Measurements from ENCODE around the gene SLC40A1. TPM values are rescaled to one million over a fixed set of nuclear protein-coding genes. Genes with fewer than 3 reads are reported as not detected.

SLC40A1 gene
- total and polyA plus RNA-seq, 2 donors from 2014 or later = 45.8 to 78.4 TPM

- FAIRE-seq (no peak), DNase-seq (no peak)
- Histone ChIP-seq H3K27ac (ENCODE audit: low read depth in 2 of 2, low read length in 2 of 2) (no peak overlapping the region), H3K4me1 (ENCODE audit: control insufficient read depth in 2 of 3, insufficient read depth in 2 of 3, low read depth in 1 of 3, low read length in 3 of 3) (no peaks in the 10 kb centered on the region), H3K9ac (ENCODE audit: low read length in 3 of 3) (no peak overlapping the region), H3K4me3 (ENCODE audit: low read length in 3 of 3) (no peak overlapping the region), H3K36me3 (ENCODE audit: control insufficient read depth in 2 of 3, insufficient read depth in 3 of 3, low read length in 3 of 3) (no peaks in the 10 kb centered on the region), H3K9me3 (ENCODE audit: control insufficient read depth in 2 of 3, insufficient read depth in 1 of 3, low read length in 3 of 3) (no peaks in the 10 kb centered on the region), H3K27me3 (ENCODE audit: control insufficient read depth, insufficient read depth, low read length) (no peaks in the 10 kb centered on the region)
- intact Hi-C loops (cut with DNase I) = no loop called here
- TF ChIP-seq CTCF (IDR thresholded peaks at IDR 0.05; ENCODE audit: borderline replicate concordance, extremely low read depth, insufficient read depth) = no peak
These were observed 48.4 kb upstream of the SLC40A1 start for GRCh38 chr2:189628817-189629530.

GRCh38 chr2:189627789-189628188, 47.2 kb upstream of the SLC40A1 start:
- intact Hi-C loops (cut with DNase I) = no loop called here
- no peak for FAIRE-seq
- Histone ChIP-seq H3K36me3 (ENCODE audit: control insufficient read depth in 2 of 3, insufficient read depth in 3 of 3, low read length in 3 of 3) (no peaks in the 10 kb centered on the region), H3K27ac (ENCODE audit: low read depth in 2 of 2, low read length in 2 of 2) (no peak overlapping the region), H3K27me3 (ENCODE audit: control insufficient read depth, insufficient read depth, low read length) (no peaks in the 10 kb centered on the region), H3K9me3 (ENCODE audit: control insufficient read depth in 2 of 3, insufficient read depth in 1 of 3, low read length in 3 of 3) (no peaks in the 10 kb centered on the region), H3K4me3 (ENCODE audit: low read length in 3 of 3) (no peak overlapping the region), H3K9ac (ENCODE audit: low read length in 3 of 3) (no peak overlapping the region), H3K4me1 (ENCODE audit: control insufficient read depth in 2 of 3, insufficient read depth in 2 of 3, low read depth in 1 of 3, low read length in 3 of 3) (no peaks in the 10 kb centered on the region)
- TF ChIP-seq CTCF (IDR thresholded peaks at IDR 0.05; ENCODE audit: borderline replicate concordance, extremely low read depth, insufficient read depth) = no peak
- DNase-seq = no peak

GRCh38 chr2:189625636-189626035, 45.0 kb upstream of the SLC40A1 start:
- Histone ChIP-seq H3K27me3 (ENCODE audit: control insufficient read depth, insufficient read depth, low read length) (no peaks in the 10 kb centered on the region), H3K9me3 (ENCODE audit: control insufficient read depth in 2 of 3, insufficient read depth in 1 of 3, low read length in 3 of 3) (no peaks in the 10 kb centered on the region), H3K27ac (ENCODE audit: low read depth in 2 of 2, low read length in 2 of 2) (no peak overlapping the region), H3K4me3 (ENCODE audit: low read length in 3 of 3) (no peak overlapping the region), H3K4me1 (ENCODE audit: control insufficient read depth in 2 of 3, insufficient read depth in 2 of 3, low read depth in 1 of 3, low read length in 3 of 3) (no peaks in the 10 kb centered on the region), H3K9ac (ENCODE audit: low read length in 3 of 3) (no peak overlapping the region), H3K36me3 (ENCODE audit: control insufficient read depth in 2 of 3, insufficient read depth in 3 of 3, low read length in 3 of 3) (no peaks in the 10 kb centered on the region)
- DNase-seq (no peak), FAIRE-seq (no peak)
- intact Hi-C loops (cut with DNase I) = no loop called here
- no peak for TF ChIP-seq CTCF (IDR thresholded peaks at IDR 0.05; ENCODE audit: borderline replicate concordance, extremely low read depth, insufficient read depth)

Measured in kidney (tissue), 14 donors.